AG04449 (cell line): ENCODE results near the gene PHOX2B.

Source experiments
- CTCF ChIA-PET: fragments of 350-600 bp; formaldehyde crosslinking; extraction: SDS; loops from one replicate; lab custom pipeline; 2021; ENCODE audit warnings: antibody characterized with exemption; lab: Yijun Ruan, JAX
- POLR2A ChIA-PET: fragments of 400-600, 350-600 bp; formaldehyde crosslinking; extraction: SDS; loops from one replicate; lab custom pipeline; 2020; ENCODE audit warnings: antibody characterized with exemption, inconsistent platforms; lab: Yijun Ruan, JAX
- DNase-seq: peaks from one replicate; pipeline ENCODE4 v3.0.0-alpha.2; 2010; ENCODE audit warnings: low read depth, low spot score
- H3K4me3 ChIP-seq: 2 replicates; pipeline ENCODE4 v1.5.1; 2011; ENCODE audit warnings: low read depth, mild to moderate bottlenecking, control low read depth, low read length
- CTCF ChIP-seq: IDR thresholded peaks from one replicate; pipeline ENCODE4 v1.5.1; 2011; ENCODE audit warnings: mild to moderate bottlenecking, moderate library complexity, low read length, control low read depth, inconsistent platforms; ENCODE audit not compliant: insufficient read depth; ENCODE audit errors: missing control alignments

PHOX2B gene

GRCh38 chr4:41758884-41759283 lies 10.4 kb upstream of the PHOX2B start:
- POLR2A ChIA-PET: interaction anchor here (0.7 kb wide), 1 partner anchor 10 kb away, joined by 3 read pairs; the partner anchor contains the start of gene PHOX2B
- TF ChIP-seq CTCF: no peak
- H3K4me3 ChIP-seq: no peak overlapping the region
- CTCF ChIA-PET: no interaction called here
- no peak for DNase-seq

DNA sequence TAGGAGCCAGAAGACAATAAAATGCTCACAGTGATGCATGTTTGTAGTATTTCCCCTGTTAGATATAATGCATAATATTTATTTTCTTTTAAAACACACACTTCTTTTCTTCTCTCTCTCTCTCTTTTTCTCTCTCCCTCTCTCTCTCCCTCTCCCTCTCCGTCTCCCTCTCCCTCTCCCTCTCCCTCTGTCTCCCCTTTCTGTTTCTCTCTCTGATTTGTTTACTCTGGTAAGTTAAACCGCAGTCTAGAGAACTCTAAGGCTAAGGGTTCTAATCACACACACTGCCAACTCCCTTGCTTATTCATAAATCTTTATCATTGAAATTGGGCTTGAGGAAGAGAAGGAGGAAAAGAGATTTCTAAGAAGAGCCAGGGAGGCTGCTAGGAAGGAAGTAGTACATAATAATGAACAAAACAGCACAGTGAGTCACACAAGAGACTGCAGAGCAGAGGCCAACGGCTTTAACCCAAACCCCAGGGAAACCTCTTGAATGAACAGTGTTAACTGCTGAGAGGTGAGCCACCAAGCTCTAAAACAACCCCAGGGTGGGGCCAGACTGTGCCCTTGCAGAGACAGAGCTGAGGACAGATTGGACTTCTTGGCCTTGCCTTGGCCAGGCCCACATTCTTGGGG lies 9.1 kb upstream of the PHOX2B start:
- POLR2A ChIA-PET: no interaction called here
- H3K4me3 ChIP-seq: no peak overlapping the region
- no peak for DNase-seq
- no peak for TF ChIP-seq CTCF
- CTCF ChIA-PET: no interaction called here

DNA sequence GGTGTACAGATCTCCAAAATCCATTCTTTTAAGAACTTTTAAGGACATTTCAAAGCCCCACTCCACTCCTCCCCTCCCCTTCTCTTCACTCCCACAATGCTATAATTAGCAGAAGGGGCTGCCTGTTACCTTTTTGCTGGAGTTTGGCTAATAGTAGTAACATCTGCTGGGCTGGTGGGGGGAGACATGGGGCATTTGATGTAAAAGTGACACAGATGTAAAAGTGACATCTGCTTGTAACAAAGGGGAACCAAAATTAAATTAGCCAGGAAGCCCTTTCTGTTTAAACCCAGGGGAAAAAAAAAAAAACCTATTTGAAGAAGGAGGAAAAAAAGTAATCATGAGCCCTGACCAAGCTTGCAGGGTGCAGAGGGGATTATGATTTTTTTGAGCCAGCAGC lies 5.4 kb upstream of the PHOX2B start:
- ChIA-PET POLR2A (no interaction called here), CTCF (no interaction called here)
- DNase-seq: no peak
- TF ChIP-seq CTCF: no peak
- H3K4me3 ChIP-seq: no peak overlapping the region

GRCh38 chr4:41752081-41752836 lies 3.7 kb upstream of the PHOX2B start:
- no peak for DNase-seq

GRCh38 chr4:41751449-41752061 lies 3.0 kb upstream of the PHOX2B start:
- CTCF ChIA-PET: no interaction called here
- TF ChIP-seq CTCF: no peak
- POLR2A ChIA-PET: no interaction called here
- no peak for DNase-seq
- no peak overlapping the region for H3K4me3 ChIP-seq

More at GRCh38 chr4:41752081-41752836, 3.7 kb upstream of the PHOX2B start:
- H3K4me3 ChIP-seq: no peak overlapping the region
- ChIA-PET CTCF (no interaction called here), POLR2A (no interaction called here)
- TF ChIP-seq CTCF: no peak
